Glutamatergic neuron (in vitro differentiated cells): Measurements from ENCODE around the gene PRKCE. TPM values are rescaled to one million over a fixed set of nuclear protein-coding genes. Genes with fewer than 3 reads are reported as not detected.

Experiments used
- DNase-seq: peaks from one replicate; pipeline ENCODE4 v3.0.0; 2022
- H3K27ac Mint-ChIP-seq: one replicate; pipeline ENCODE4 v1.8.0; 2020; ENCODE audit warnings: mild to moderate bottlenecking, mixed read lengths, inconsistent platforms; ENCODE audit not compliant: unreplicated experiment
- H3K27me3 Mint-ChIP-seq: one replicate; pipeline ENCODE4 v1.8.0; 2020; ENCODE audit warnings: mild to moderate bottlenecking, moderate library complexity, mixed read lengths, inconsistent platforms; ENCODE audit not compliant: unreplicated experiment
- H3K36me3 Mint-ChIP-seq: one replicate; pipeline ENCODE4 v1.8.0; 2020; ENCODE audit warnings: mild to moderate bottlenecking, mixed read lengths, inconsistent platforms; ENCODE audit not compliant: unreplicated experiment
- H3K4me1 Mint-ChIP-seq: one replicate; pipeline ENCODE4 v1.8.0; 2020; ENCODE audit warnings: mild to moderate bottlenecking, low read depth, mixed read lengths, inconsistent platforms; ENCODE audit not compliant: unreplicated experiment
- H3K4me3 Mint-ChIP-seq: one replicate; pipeline ENCODE4 v1.8.0; 2020; ENCODE audit warnings: mild to moderate bottlenecking, mixed read lengths, inconsistent platforms; ENCODE audit not compliant: unreplicated experiment
- H3K9me3 Mint-ChIP-seq: one replicate; pipeline ENCODE4 v1.8.0; 2020; ENCODE audit warnings: mild to moderate bottlenecking, moderate library complexity, mixed read lengths, inconsistent platforms; ENCODE audit not compliant: unreplicated experiment
- total RNA-seq: library from RNA; stranded (reverse); fragmentation: NEBNext Ultra II Directional; extraction: Animal tissue kit (Norgen Biotek cat#: 25700); gene quantifications from one replicate; pipeline ENCODE4 v1.2.1, GENCODE V29; 2021; ENCODE audit not compliant: unreplicated experiment
- TF ChIP-seq, protein P1 (sequence below): fragments of 200-600 bp; sonication (generic); IDR thresholded peaks from one replicate; pipeline ENCODE4 v1.5.0; 2021; ENCODE audit not compliant: partially characterized antibody, unreplicated experiment

The PRKCE gene
- total RNA-seq, 1 donor from 2014 or later: 74.8 TPM

DNA sequence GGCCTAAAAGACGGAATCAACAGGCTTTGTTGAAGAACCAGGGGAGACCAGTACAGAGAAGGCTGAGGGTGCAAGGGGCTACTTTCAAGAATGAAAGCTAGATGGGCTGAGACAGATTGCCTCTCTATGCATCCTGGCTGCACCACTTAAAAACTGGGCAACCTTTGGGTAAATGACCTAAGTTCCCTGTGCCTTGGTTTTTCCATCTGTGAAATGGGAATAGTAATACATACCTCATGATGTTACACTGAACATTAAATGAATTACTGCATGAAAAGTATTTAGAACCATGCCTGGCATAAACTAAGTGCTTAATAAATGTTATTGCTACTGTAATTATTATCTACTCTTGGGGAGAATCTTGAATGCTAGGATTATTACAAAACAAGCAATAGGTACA is 106.5 kb downstream of the PRKCE start:
- Mint-ChIP-seq H3K27ac (no peak overlapping the region), H3K4me1 (peaks cover 54% of the 10 kb centered on the region), H3K9me3 (peaks cover 20% of the 10 kb centered on the region), H3K36me3 (no peaks in the 10 kb centered on the region), H3K27me3 (peaks cover 8% of the 10 kb centered on the region), H3K4me3 (no peak overlapping the region)
- TF ChIP-seq, protein P1, sequence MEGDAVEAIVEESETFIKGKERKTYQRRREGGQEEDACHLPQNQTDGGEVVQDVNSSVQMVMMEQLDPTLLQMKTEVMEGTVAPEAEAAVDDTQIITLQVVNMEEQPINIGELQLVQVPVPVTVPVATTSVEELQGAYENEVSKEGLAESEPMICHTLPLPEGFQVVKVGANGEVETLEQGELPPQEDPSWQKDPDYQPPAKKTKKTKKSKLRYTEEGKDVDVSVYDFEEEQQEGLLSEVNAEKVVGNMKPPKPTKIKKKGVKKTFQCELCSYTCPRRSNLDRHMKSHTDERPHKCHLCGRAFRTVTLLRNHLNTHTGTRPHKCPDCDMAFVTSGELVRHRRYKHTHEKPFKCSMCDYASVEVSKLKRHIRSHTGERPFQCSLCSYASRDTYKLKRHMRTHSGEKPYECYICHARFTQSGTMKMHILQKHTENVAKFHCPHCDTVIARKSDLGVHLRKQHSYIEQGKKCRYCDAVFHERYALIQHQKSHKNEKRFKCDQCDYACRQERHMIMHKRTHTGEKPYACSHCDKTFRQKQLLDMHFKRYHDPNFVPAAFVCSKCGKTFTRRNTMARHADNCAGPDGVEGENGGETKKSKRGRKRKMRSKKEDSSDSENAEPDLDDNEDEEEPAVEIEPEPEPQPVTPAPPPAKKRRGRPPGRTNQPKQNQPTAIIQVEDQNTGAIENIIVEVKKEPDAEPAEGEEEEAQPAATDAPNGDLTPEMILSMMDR: no peak
- no peak for DNase-seq

DNA sequence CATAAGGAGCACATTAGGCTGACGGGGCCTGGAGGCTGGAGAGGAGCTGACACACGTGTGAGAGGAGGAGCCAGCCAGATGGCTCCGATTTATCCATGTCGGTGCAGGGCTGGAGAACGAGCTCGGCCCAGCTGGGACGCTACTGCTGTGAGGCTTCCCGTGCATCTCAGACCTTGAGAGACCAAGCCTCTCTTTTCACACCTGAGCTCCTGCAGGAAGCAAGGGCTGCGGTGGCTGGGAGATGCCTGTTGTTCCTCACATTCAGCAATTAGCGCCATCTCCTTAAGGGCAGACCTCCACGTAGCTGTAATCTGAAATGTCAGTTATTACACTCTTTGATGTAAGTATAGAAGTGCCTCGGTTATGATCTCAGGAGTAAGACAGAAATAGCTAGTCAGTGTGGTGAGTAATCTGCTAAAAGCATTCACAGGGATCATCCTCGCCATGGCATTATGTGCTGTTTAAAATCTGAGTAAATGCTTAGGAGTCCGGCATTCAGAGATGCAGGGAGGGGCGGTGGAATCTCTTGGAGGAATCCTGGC is 107.9 kb downstream of the PRKCE start:
- Mint-ChIP-seq H3K4me1 (peaks cover 53% of the 10 kb centered on the region), H3K4me3 (peak overlapping the region; percentile 63), H3K9me3 (peaks cover 22% of the 10 kb centered on the region), H3K27me3 (peaks cover 8% of the 10 kb centered on the region), H3K36me3 (no peaks in the 10 kb centered on the region), H3K27ac (peak overlapping the region; percentile 93)
- DNase-seq: peak; percentile 76
- TF ChIP-seq, protein P1: no peak

DNA sequence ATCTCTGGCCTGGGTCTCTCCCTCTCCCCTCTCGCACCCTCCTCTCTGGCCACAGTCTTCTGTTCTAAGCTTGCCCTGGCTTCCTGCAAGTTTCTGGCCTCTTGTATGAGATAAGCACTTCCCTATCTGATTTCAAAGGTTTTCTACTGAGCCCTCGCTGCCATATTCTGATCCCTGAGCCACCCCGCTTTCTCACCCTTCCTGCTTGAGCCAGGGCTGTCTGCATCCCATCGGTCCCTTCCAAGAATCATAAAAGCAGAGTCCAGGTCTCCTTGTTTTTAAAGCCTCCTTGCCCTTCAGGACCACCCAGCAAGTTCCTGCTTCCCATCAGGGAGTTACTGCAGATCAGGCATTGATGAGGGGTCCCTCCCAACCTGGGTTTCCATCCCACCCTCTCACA is 110.2 kb downstream of the PRKCE start:
- peak overlapping the region; percentile 81 for H3K27ac Mint-ChIP-seq
- no peak for DNase-seq
- no peaks in the 10 kb centered on the region for H3K36me3 Mint-ChIP-seq
- H3K4me3 Mint-ChIP-seq: no peak overlapping the region
- peaks cover 41% of the 10 kb centered on the region for H3K4me1 Mint-ChIP-seq
- TF ChIP-seq, protein P1: no peak
- H3K27me3 Mint-ChIP-seq: peaks cover 8% of the 10 kb centered on the region
- peaks cover 15% of the 10 kb centered on the region for H3K9me3 Mint-ChIP-seq

DNA sequence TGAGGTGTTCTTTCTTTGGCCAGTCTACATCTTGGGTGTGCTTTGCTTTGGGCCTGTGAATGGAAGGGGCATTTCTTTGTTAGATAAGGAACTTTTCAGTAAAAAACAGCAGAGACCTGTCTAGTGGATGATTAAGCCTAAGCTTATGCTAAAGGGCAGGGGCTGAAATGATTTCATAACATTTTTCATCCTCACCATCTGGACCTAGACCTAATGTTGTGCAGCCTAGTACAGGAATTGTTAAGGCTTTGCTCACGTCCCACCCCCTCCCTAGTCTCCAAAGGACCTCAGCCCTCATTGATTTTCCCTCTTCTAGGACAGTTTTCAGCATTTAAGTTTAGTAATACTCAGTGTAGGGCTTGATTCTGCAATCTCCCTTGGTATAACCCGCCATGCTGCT is 111.8 kb downstream of the PRKCE start:
- Mint-ChIP-seq H3K27me3 (peaks cover 8% of the 10 kb centered on the region), H3K9me3 (peaks cover 14% of the 10 kb centered on the region), H3K27ac (no peak overlapping the region), H3K36me3 (no peaks in the 10 kb centered on the region), H3K4me3 (no peak overlapping the region), H3K4me1 (peaks cover 48% of the 10 kb centered on the region)
- DNase-seq: no peak
- TF ChIP-seq, protein P1: no peak

DNA sequence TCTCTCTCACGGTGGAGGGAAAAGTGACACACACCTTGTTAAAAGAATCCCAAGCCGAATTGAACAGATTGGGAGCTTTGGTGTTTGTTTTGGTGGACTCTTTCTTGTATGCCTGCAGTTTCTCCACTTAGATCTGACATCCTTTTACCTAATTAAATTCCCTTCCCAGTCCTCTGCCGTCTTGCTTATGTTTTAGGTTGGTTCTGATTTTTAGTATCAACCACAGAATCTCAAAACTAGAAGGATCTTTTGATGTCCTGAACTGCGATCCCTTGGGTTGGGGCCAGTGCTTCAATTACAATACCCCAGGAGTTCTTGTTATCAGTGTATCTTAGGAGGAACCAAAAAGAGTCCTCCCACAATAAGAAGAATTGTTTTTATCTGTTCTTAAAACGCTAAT is 112.3 kb downstream of the PRKCE start:
- Mint-ChIP-seq H3K4me3 (no peak overlapping the region), H3K4me1 (peaks cover 48% of the 10 kb centered on the region), H3K9me3 (peaks cover 14% of the 10 kb centered on the region), H3K36me3 (no peaks in the 10 kb centered on the region), H3K27ac (no peak overlapping the region), H3K27me3 (peaks cover 8% of the 10 kb centered on the region)
- DNase-seq: no peak
- TF ChIP-seq, protein P1: no peak
